Measurements from ENCODE around the gene MAP3K12. TPM values are rescaled to one million over a fixed set of nuclear protein-coding genes. Genes with fewer than 3 reads are reported as not detected.
A peak's percentile ranks its signal among the peaks of the same experiment; 100 is the strongest.
"Not testable (repeated sequence)": the region's sequence is repeated elsewhere in the genome, so short reads cannot be mapped to it uniquely, and the experiment has no call there.

MAP3K12 gene
- polyA plus RNA-seq, 3 donors, result 18.3 to 21.3 (median 19.6) TPM

DNA sequence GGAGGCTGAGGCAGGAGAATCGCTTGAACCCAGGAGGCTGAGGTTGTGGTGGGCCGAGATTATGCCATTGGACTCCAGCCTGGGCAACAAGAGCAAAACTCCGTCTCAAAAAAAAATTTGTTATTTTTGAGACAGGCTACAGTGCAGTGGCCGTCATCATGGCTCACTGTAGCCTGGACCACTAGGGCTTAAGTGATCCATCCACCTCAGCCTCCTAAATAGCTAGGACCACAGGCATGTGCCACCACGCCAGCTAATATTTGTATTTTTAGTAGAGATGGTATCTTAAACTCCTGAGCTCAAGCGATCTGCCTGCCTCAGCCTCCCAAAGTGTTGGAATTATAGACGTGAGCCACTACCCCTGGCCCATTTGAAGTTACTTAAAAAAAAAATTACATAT is 48.3 kb downstream of the MAP3K12 start:
- no peak for DNase-seq (ENCODE audit: low read depth in 3 of 3, low spot score in 2 of 3)

- DNase-seq (ENCODE audit: low read depth in 3 of 3, low spot score in 2 of 3), result not testable (repeated sequence)
Measured at GRCh38 chr12:53444593-53445325, 54.5 kb downstream of the MAP3K12 start.

GRCh38 chr12:53443955-53444354 is 55.3 kb downstream of the MAP3K12 start:
- no peak for DNase-seq (ENCODE audit: low read depth in 3 of 3, low spot score in 2 of 3)

GRCh38 chr12:53441040-53441833 is 58.0 kb downstream of the MAP3K12 start, which contains the start of gene PRR13:
Gene PRR13, plus strand, starts transcription at chr12:53441734. Its CDS starts 981 bp downstream, at chr12:53442715.
- DNase-seq (ENCODE audit: low read depth in 3 of 3, low spot score in 2 of 3), result peak; percentile 93 to 98 (median 94)

GRCh38 chr12:53439582-53439981 is 59.7 kb downstream of the MAP3K12 start:
- DNase-seq (ENCODE audit: low read depth in 3 of 3, low spot score in 2 of 3), result not testable (repeated sequence)

DNA sequence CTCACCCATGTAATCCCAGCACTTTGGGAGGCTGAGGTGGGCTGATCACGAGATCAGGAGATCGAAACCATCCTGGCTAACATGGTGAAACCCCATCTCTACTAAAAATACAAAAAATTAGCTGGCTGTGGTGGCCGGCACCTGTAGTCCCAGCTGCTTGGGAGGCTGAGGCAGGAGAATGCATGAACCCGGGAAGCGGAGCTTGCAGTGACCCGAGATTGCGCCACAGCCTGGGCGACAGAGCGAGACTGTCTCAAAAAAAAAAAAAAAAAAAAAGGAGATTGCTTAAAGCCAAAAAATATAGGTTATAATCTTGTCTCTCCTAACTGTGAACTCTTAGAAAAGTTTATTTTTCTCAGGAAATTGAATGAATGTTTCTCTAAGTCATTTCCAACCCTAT is 63.9 kb downstream of the MAP3K12 start:
- DNase-seq (ENCODE audit: low read depth in 3 of 3, low spot score in 2 of 3), result not testable (repeated sequence)

- DNase-seq (ENCODE audit: low read depth in 3 of 3, low spot score in 2 of 3), result no peak
Measured at GRCh38 chr12:53431187-53431586, 68.1 kb downstream of the MAP3K12 start.

DNA sequence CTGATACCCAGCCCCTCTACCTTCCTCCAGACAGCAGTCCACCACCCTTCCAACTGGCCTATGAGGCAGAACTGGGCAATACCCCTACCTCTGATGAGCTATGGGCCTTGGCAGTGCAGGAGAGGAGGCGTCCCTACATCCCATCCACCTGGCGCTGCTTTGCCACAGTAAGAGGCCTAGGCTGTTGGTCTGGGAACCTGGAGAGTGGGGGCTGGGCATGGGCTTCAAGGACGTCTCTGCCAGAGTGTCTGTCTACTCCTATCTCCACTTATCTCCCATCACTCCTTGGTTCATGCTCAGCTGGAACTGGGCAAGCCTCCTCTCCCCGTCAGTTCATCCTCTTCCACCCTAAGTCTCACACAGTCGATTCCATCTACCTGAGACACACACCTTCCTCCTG is 69.1 kb downstream of the MAP3K12 start:
- DNase-seq (ENCODE audit: low read depth in 3 of 3, low spot score in 2 of 3), result no peak

Other genes starting within 250 kb of the MAP3K12 start
- gene ESPL1, start 231.2 kb downstream of the MAP3K12 start, polyA plus RNA-seq (ENCODE audit: insufficient read length in 3 of 3), result 1 to 10 TPM; 8.0 to 9.4 (median 9.4) TPM
- 100 to 1,000 TPM; 817 to 897 (median 885) TPM for gene PFDN5, start 203.9 kb downstream of the MAP3K12 start, polyA plus RNA-seq (ENCODE audit: insufficient read length in 3 of 3)
- gene MYG1, start 199.8 kb downstream of the MAP3K12 start, polyA plus RNA-seq (ENCODE audit: insufficient read length in 3 of 3), result 10 to 100 TPM; 47.2 to 53.6 (median 48.8) TPM
- 10 to 100 TPM; 69.0 to 85.4 (median 72.3) TPM for gene AAAS, start 177.8 kb downstream of the MAP3K12 start, polyA plus RNA-seq (ENCODE audit: insufficient read length in 3 of 3)
- under 1 TPM; 0.10 to 0.32 (median 0.16) TPM for gene SP7, start 163.1 kb downstream of the MAP3K12 start, polyA plus RNA-seq (ENCODE audit: insufficient read length in 3 of 3)
- gene SP1, start 119.3 kb downstream of the MAP3K12 start, polyA plus RNA-seq (ENCODE audit: insufficient read length in 3 of 3), result 10 to 100 TPM; 76.7 to 81.0 (median 77.6) TPM
- gene AMHR2, start 75.6 kb downstream of the MAP3K12 start, polyA plus RNA-seq (ENCODE audit: insufficient read length in 3 of 3), result under 1 TPM; 0.13 to 0.39 (median 0.22) TPM
- 100 to 1,000 TPM; 189 to 212 (median 200) TPM for gene PRR13, start 57.7 kb downstream of the MAP3K12 start, polyA plus RNA-seq (ENCODE audit: insufficient read length in 3 of 3)
- gene PCBP2, start 47.4 kb downstream of the MAP3K12 start, polyA plus RNA-seq (ENCODE audit: insufficient read length in 3 of 3), result 1,000 to 10,000 TPM; 1,108 to 1,139 (median 1,109) TPM
- 10 to 100 TPM; 40.0 to 44.5 (median 42.7) TPM for gene TARBP2, start 1.8 kb upstream of the MAP3K12 start, polyA plus RNA-seq (ENCODE audit: insufficient read length in 3 of 3)
- gene NPFF, start 8.0 kb upstream of the MAP3K12 start, polyA plus RNA-seq (ENCODE audit: insufficient read length in 3 of 3), result 1 to 10 TPM in 1 of 3 donors, under 1 TPM in 2; 0.40 to 1.4 (median 0.61) TPM
- 10 to 100 TPM; 38.8 to 47.9 (median 39.0) TPM for gene ATF7, start 126.9 kb upstream of the MAP3K12 start, polyA plus RNA-seq (ENCODE audit: insufficient read length in 3 of 3)
- gene ATP5MC2, start 176.6 kb upstream of the MAP3K12 start, polyA plus RNA-seq (ENCODE audit: insufficient read length in 3 of 3), result 100 to 1,000 TPM; 582 to 652 (median 624) TPM
- 100 to 1,000 TPM; 124 to 126 (median 125) TPM for gene CALCOCO1, start 228.0 kb upstream of the MAP3K12 start, polyA plus RNA-seq (ENCODE audit: insufficient read length in 3 of 3)

Data from right renal cortex interstitium (tissue), 3 donors.